Measurements from ENCODE around the gene ATP5F1D. TPM values are rescaled to one million over a fixed set of nuclear protein-coding genes. Genes with fewer than 3 reads are reported as not detected.

The ATP5F1D gene
- total and polyA plus RNA-seq, 11 donors, result 201 to 1,034 (median 459) TPM

DNA sequence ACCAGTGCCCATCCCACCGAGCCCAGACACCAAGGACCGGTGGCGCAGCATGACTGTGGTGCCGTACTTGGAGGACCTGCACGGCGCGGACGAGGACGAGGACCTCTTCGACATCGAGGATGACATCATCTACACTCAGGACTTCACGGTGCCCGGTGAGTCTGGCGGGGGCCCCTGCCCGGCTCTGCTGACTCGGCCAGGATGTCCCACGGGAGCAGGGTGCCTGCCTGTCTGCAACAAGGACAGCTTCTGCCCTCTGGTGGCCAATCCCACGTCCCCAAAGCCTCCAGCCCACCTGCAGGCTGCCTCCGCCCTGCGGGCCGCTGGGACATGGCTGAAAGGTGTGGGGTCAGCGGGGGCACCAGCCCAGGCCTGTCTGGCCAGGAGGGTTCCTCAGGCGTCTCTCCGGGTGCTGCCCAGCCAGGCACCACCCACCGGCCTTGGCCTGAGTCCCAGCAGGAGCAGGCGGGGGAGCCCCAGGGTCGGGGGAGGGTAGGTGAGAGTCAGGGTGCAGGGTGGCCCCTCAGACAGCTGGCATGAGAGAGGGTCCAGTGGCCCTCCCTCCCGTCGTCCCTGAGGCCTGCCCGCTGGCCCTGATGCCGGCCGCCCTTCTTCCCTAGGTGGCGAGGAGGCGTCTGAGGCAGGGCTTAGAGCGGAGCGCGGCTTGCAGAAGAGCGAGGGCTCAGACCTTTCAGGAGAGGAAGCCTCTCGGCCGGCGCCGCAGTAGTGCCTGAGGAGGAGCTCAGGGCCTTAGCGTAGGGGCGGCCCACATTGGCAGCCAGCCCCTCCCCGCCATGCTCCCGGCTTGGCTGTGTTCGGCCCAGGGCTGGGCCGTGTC lies 18.3 kb upstream of the ATP5F1D start:
- H3K36me3 ChIP-seq, result peaks cover 0 to 83% (median 71%) of the 10 kb centered on the region in 9 donors
- H3K27ac ChIP-seq, result no peak overlapping the region
- TF ChIP-seq POLR2A (IDR thresholded peaks at IDR 0.05) (no peak), CTCF (IDR thresholded peaks at IDR 0.05) (peak in 11 of 12 donors; percentile 19 to 49 (median 28))
- H3K9me3 ChIP-seq, result no peaks in the 10 kb centered on the region
- no peaks in the 10 kb centered on the region for H3K27me3 ChIP-seq
- 77 to 84% (median 79%) methylated on average over 31 to 48 of the region's 48 CpGs for WGBS, 4 donors
- intact Hi-C loops (cut with DNase I), result no loop called here
- DNase-seq (peak in 1 of 5 donors; percentile 31), ATAC-seq (no peak)
- no peak overlapping the region for H3K4me3 ChIP-seq
- H3K4me1 ChIP-seq, result peaks cover 3 to 49% (median 32%) of the 10 kb centered on the region in 12 donors

DNA sequence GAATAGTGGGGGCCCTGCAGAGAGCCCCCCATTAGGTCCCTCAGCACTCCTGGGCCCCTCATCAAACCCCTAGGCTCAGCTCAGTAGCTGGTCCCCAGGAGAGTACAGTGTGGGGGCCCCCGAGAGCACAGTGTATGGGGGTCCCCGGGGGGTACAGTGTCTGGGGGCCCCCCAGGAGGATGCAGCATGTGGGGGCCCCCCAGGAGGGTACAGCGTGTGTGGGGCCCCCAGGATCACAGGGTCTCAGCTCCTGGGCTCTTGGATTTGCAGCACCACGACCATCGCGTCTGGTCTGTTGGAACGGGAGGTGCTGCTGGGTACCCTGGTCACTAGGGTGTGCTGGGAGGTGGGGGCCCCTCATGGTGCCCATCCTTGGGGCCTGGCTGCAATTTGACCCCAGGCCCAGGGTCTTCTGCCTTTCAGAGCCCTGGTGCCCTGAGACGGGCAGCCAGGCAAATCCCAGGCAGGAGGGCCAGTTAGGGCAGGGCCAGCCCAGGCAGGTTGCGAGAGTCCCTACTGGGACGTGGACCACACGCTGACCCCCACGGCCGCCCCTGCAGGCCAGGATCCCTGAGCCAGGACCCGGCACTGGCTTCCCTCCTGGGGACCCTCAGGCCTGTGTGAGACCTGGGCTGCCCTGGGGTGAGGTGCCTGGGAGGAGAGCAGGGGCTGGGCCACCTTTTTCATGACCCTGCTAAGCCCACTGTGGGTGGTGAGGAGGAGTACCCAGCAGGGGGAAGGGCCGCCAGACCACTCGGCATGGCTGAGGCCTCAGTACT lies 17.3 kb upstream of the ATP5F1D start:
- Histone ChIP-seq H3K27ac (no peak overlapping the region), H3K4me3 (no peak overlapping the region), H3K36me3 (peaks cover 0 to 84% (median 72%) of the 10 kb centered on the region in 9 donors), H3K27me3 (no peaks in the 10 kb centered on the region), H3K9me3 (no peaks in the 10 kb centered on the region), H3K4me1 (peaks cover 0 to 39% (median 23%) of the 10 kb centered on the region in 12 donors)
- intact Hi-C loops (cut with DNase I), result no loop called here
- WGBS, 4 donors, result 92 to 95% (median 93%) methylated on average over 9 to 16 of the region's 16 CpGs
- no peak for DNase-seq
- ATAC-seq, result no peak
- no peak for TF ChIP-seq POLR2A (IDR thresholded peaks at IDR 0.05)
- TF ChIP-seq CTCF (IDR thresholded peaks at IDR 0.05), result no peak

- intact Hi-C loops (cut with DNase I), result no loop called here
- no peak for ATAC-seq
- no peak for DNase-seq
- Histone ChIP-seq H3K27ac (no peak overlapping the region), H3K4me1 (peaks cover 0 to 37% (median 21%) of the 10 kb centered on the region in 12 donors), H3K27me3 (no peaks in the 10 kb centered on the region), H3K9me3 (no peaks in the 10 kb centered on the region), H3K36me3 (peaks cover 0 to 84% (median 72%) of the 10 kb centered on the region in 9 donors), H3K4me3 (no peak overlapping the region)
- WGBS, 4 donors, result 85 to 95% (median 88%) methylated on average over 16 of the region's 16 CpGs
- no peak for TF ChIP-seq POLR2A (IDR thresholded peaks at IDR 0.05)
- TF ChIP-seq CTCF (IDR thresholded peaks at IDR 0.05), result no peak
Measured at GRCh38 chr19:1224847-1225246, 16.7 kb upstream of the ATP5F1D start.
